GM19328 (cell line): ENCODE measurements around the gene SPATS2L.

ENCODE experiments used
- ATAC-seq: cut with Tn5 transposase; IDR thresholded peaks from one replicate; pipeline ENCODE4 v1.9.1; 2021; ENCODE audit warnings: mild to moderate bottlenecking, moderate library complexity; ENCODE audit not compliant: unreplicated experiment

SPATS2L gene

GRCh38 chr2:200435379-200435778 is 128.9 kb downstream of the SPATS2L start:
- no peak for ATAC-seq

GRCh38 chr2:200438251-200438650 is 131.8 kb downstream of the SPATS2L start:
- ATAC-seq = no peak

DNA sequence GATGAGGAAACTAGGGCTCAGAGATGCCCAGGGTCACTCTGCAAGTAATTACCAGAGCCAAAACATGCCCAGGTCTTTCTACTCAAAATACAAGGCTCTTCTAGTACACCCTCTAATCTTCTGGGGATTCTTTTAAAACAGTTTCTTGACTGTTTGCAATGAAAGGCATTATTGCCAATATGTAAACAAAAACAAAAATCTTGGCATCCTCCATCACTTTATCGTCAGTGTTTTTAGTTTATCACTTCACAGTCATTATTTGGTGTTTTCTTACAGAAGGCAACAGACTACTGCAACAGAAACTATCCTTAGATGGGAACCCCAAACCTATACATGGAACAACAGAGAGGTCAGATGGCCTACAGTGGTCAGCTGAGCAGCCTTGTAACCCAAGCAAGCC is 132.4 kb downstream of the SPATS2L start:
- no peak for ATAC-seq

DNA sequence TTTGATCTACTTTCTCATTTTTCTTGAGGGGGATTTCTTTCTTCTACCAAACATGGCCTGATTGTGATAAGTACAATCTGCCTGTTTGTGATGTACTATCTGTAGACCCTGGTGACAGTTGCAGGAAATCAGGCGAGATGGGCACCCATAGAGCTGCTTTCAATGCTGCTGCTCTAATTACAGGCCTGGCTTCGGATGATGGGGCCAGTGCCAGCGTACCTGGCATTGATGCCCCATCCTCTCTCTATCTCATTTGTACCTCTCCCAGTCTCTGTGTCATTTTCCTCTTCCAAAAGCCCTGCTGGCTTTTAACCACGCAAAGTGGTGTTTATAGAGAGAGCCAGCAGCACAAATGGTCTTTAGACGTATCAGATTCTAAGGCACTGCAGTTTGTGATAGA is 133.5 kb downstream of the SPATS2L start:
- ATAC-seq = no peak

DNA sequence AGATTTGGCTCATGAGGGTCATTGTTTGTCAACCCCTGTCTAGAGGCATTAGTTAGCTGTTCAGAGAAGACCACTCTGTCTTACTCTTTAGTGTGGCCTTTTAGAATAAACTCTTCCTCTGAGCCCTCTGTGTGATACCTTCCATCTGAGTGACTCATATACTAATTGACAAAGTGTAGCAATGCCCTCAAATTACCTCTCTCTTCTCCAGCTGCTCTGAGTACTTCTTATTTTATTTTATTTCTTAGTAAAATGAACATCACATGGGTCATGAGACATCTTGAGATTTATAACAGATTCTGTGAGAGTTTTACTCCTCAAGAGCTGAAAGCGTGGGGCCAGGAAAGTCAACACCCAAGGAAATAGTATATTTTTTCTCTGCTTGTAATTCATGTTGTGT is 136.0 kb downstream of the SPATS2L start:
- ATAC-seq = no peak

- ATAC-seq = no peak
These were observed 136.9 kb downstream of the SPATS2L start for GRCh38 chr2:200443376-200443775.

GRCh38 chr2:200443916-200444315 is 137.4 kb downstream of the SPATS2L start:
- no peak for ATAC-seq

GRCh38 chr2:200444530-200444929 is 138.0 kb downstream of the SPATS2L start:
- ATAC-seq = no peak

- ATAC-seq = no peak
These were observed 138.8 kb downstream of the SPATS2L start for GRCh38 chr2:200445284-200445683.

DNA sequence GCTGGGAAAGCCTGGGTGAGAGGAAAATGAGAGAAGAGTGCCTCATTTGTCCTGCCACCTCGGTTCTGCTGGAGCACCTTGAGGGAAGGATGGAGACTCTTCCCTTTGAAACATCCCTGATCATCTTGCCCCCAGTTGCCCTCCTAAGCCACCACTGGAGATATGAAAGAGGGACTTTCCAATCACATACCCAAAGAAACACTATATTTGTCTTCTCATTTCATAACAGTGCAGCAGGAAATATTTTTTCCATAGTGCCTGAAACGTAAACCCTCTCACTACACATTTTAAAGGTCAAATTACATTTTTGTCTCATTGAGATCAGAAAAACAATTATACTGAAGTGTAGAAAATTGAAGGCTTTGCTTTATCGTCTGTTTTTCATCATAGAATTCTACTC is 140.1 kb downstream of the SPATS2L start:
- ATAC-seq = no peak

DNA sequence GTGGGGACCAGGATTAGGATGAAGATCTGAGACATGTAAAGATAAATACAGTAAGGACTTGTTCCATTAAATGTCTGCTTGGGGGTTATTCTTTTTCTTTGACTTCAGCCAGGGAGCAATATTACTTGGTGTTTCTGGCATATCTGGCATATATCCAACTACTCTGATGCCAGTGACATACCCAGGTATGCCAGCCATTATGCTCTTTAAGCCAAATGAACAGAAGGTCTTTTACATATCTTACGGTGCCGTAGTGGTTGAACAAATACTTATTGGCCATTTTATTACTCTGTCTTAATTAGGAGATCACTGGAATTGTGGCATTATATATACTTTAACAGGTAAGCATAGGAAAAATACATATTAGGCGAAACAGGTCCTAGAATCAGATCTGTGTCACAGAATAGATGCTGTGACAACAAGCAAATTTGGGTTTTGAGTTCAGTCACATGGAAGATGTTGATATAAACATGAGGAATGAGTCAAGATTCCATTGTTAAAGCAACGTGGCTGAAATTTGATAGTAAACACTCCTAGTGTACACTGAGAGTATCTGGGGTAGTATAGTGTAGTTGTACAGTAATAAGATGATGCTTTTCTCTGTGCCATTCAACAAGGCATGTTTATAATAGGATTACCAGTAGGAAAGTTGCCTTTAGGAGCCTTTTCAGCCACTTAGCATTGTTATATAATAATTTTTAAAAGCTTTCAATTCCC is 140.8 kb downstream of the SPATS2L start:
- ATAC-seq = no peak

- no peak for ATAC-seq
These were observed 142.0 kb downstream of the SPATS2L start for GRCh38 chr2:200448455-200448854.

DNA sequence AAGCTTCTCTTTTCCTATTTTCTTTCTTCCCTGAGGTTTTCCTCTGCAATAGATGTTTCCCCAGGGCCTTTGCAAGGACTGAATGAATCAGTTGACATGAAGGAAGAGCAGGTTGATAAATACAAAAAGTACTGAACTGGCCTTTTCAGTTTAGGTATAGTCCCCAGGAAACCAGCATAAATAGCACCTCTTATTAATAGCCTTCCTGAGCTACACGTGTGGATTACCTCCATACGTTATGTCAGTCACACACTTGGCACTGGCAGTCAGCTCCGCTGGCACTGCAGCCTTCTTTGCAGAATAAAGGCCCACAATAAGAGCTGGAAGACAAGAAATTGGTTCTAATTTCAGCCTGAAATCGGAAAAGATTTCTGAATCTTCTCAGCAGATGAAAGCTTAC is 142.7 kb downstream of the SPATS2L start:
- ATAC-seq = no peak

DNA sequence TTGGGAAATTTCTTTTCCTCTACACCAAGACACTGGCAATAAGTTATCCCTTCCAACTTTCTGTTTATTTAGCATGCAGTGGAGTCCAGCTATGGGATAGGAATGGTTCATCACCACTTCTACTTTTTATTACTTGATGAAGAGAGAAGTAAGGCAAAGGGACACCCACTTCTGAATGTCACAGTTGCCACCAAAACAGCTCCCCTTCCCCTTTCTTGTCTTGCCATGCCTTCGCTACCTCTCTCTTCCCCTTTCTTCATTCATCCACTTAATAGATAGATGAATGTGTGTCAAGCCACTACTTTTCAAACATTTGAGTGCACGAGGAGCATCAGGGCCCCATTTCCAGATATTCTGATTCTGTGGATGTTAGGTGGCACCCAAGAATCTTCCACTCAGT is 143.8 kb downstream of the SPATS2L start:
- no peak for ATAC-seq

- ATAC-seq = no peak
These were observed 145.0 kb downstream of the SPATS2L start for GRCh38 chr2:200451511-200451910.

DNA sequence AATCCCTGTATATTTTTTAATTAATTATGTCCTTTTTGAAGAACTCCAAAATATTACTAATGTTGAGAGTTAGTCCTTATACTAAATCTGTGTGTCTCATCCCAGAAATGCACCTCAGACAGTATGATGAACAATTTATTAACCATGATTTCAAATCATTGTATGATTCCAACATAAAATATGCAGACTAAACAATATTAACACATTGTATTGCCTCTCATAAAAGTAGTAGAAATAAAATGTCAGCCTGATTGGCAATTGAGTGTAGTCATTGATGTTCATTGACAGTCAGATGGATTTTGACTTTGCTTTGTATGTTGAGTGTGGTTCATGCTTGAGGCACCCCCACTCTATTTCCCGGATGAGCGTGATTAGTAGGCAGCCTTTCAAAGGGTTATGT is 145.9 kb downstream of the SPATS2L start:
- no peak for ATAC-seq

- ATAC-seq = no peak
These were observed 146.8 kb downstream of the SPATS2L start for GRCh38 chr2:200453142-200453852.

- ATAC-seq = no peak
These were observed 147.5 kb downstream of the SPATS2L start for GRCh38 chr2:200453853-200454534.

GRCh38 chr2:200454927-200455801 is 148.7 kb downstream of the SPATS2L start:
- ATAC-seq = peak; percentile 71

DNA sequence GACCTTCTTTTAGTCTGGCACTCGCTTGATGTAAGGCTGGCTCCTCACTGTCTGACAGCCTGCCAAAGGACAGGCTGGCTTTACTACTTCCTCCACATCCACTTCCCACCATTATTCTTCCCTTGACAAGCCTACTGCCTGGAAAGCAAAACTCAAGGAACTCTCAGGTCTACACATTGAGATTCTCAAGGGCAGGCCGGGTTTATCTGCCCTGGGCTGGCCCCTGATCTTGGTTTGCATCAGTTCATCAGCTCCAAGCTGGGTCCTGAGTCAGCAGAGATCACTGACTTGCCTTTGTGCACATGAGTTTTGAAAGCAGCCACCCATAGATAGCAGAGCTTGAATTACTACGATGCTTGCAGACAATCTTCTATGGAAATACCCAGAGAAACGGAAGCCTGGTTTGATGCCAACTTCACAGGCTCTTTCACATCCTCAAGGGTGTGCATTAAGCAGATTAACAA is 149.5 kb downstream of the SPATS2L start:
- ATAC-seq = no peak

DNA sequence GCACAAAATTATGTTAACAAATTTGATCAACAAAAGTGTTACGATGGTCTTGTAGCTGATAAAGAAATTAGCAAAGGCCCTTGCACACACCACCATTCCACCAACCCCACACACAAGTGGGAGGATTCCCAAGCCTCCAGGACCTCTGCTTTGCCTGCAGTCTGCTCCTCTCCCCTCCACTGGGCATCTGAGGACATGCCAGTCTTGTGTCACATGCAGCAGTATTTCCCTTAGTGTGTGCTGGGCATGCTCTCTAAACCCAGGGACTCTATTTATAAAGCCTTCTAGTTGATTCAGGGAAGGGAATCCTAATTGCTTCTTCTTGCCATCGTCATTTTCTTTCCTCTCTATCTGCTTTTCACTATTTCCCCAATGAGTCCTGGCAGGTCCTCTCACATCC is 150.1 kb downstream of the SPATS2L start:
- ATAC-seq = no peak
